B cell (primary cell): ENCODE results near the gene STX2. TPM values are rescaled to one million over a fixed set of nuclear protein-coding genes. Genes with fewer than 3 reads are reported as not detected.

ENCODE experiments used
- ATAC-seq: fragments of 200-7000 bp; cut with Tn5 transposase; one replicate; pipeline ENCODE4 v1.10.0; 2021; ENCODE audit warnings: low read depth, mild to moderate bottlenecking, moderate number of reproducible peaks, moderate library complexity
- CTCF ChIA-PET: fragments of 350-600 bp; sonication (Branson Sonifier 250); formaldehyde crosslinking; loops from one replicate; lab custom pipeline; 2021; ENCODE audit warnings: antibody characterized with exemption, inconsistent platforms; lab: Charles Lee
- POLR2A ChIA-PET: fragments of 350-600 bp; sonication (Branson Sonifier 250); formaldehyde crosslinking; loops from one replicate; lab custom pipeline; 2021; ENCODE audit warnings: antibody characterized with exemption; lab: Charles Lee
- DNase-seq: peaks from one replicate; pipeline ENCODE4 v3.0.0; 2013
- H2AFZ ChIP-seq: 2 replicates; pipeline ENCODE4 v1.6.1; 2012; ENCODE audit warnings: mild to moderate bottlenecking, low read depth, low read length; ENCODE audit not compliant: insufficient read depth, poor library complexity, severe bottlenecking
- H3K27ac ChIP-seq, 2 donors: 1 replicate in 1 of 2; 2 replicates in 1 of 2; pipeline ENCODE4 v1.5.1; 2012 to 2013; ENCODE audit warnings: low read length in 2 of 2, mild to moderate bottlenecking in 2 of 2, moderate library complexity in 1 of 2
- H3K27me3 ChIP-seq, 4 experiments: fragments of 200-600 bp in 1 of 4; sonication (generic) in 1 of 4; replicated peaks in 1 of 4; 1 replicate in 2 of 4; 2 replicates in 2 of 4; pipeline versions ENCODE4 v1.6.1 to v1.7.0; 2013 to 2016; ENCODE audit warnings: low read length in 3 of 4, mild to moderate bottlenecking in 2 of 4, mixed read lengths in 1 of 4, moderate library complexity in 1 of 4; ENCODE audit not compliant: insufficient read depth in 4 of 4, control insufficient read depth in 3 of 4; ENCODE audit errors: control extremely low read depth in 1 of 4
- H3K36me3 ChIP-seq, 2 experiments: replicated peaks in 1 of 2; 1 replicate in 1 of 2; 2 replicates in 1 of 2; pipeline versions ENCODE4 v1.6.1 to v1.7.1; 2013; ENCODE audit warnings: low read length in 1 of 2; ENCODE audit not compliant: insufficient read depth in 2 of 2, control insufficient read depth in 1 of 2; ENCODE audit errors: control extremely low read depth in 1 of 2, extremely low read depth in 1 of 2
- H3K4me1 ChIP-seq, 2 donors: fragments of 200-600 bp in 1 of 2; sonication (generic) in 1 of 2; 1 replicate in 1 of 2; 2 replicates in 1 of 2; pipeline versions ENCODE4 v1.5.1 to v1.6.1; 2013 to 2017; ENCODE audit warnings: low read length in 2 of 2; ENCODE audit not compliant: control insufficient read depth in 2 of 2, insufficient read depth in 2 of 2
- H3K4me2 ChIP-seq: replicated peaks from 2 replicates; pipeline ENCODE3; 2012; ENCODE audit warnings: mild to moderate bottlenecking, low read depth, low read length; ENCODE audit not compliant: poor library complexity, severe bottlenecking
- H3K4me3 ChIP-seq, 5 experiments: fragments of 200-600 bp in 1 of 5; sonication (generic) in 1 of 5; 1 replicate in 3 of 5; 2 replicates in 2 of 5; pipeline versions ENCODE4 v1.5.1 to v1.7.0; 2011 to 2016; ENCODE audit warnings: low read length in 4 of 5, mild to moderate bottlenecking in 4 of 5, low read depth in 2 of 5, control low read depth in 1 of 5, moderate library complexity in 1 of 5; ENCODE audit not compliant: insufficient read depth in 1 of 5; ENCODE audit errors: control extremely low read depth in 1 of 5, extremely low read depth in 1 of 5
- H3K79me2 ChIP-seq: fragments of 200-600 bp; sonication (generic); one replicate; pipeline ENCODE4 v1.6.0; 2016; ENCODE audit warnings: low read length; ENCODE audit not compliant: control insufficient read depth, insufficient read depth
- H3K9ac ChIP-seq: fragments of 200-600 bp; sonication (generic); 2 replicates; pipeline ENCODE4 v1.6.1; 2017; ENCODE audit warnings: mild to moderate bottlenecking, low read length, moderate library complexity
- H3K9me3 ChIP-seq, 3 donors: one replicate each; pipeline versions ENCODE4 v1.6.1 to v1.7.1; 2013; ENCODE audit warnings: low read length in 2 of 3; ENCODE audit not compliant: control insufficient read depth in 2 of 3, insufficient read depth in 1 of 3; ENCODE audit errors: control extremely low read depth in 1 of 3
- H4K20me1 ChIP-seq: 2 replicates; pipeline ENCODE4 v1.6.0; 2012; ENCODE audit warnings: mild to moderate bottlenecking, low read length; ENCODE audit not compliant: insufficient read depth, control insufficient read depth, poor library complexity, severe bottlenecking
- H3K27ac Mint-ChIP-seq: one replicate; pipeline ENCODE4 v1.8.0; 2021; ENCODE audit warnings: mixed read lengths
- H3K27me3 Mint-ChIP-seq: one replicate; pipeline ENCODE4 v1.8.0; 2021; ENCODE audit warnings: mixed read lengths
- H3K4me1 Mint-ChIP-seq: one replicate; pipeline ENCODE4 v1.8.0; 2021; ENCODE audit warnings: mixed read lengths
- H3K4me3 Mint-ChIP-seq: one replicate; pipeline ENCODE4 v1.8.0; 2021; ENCODE audit warnings: mixed read lengths
- H3K9me3 Mint-ChIP-seq: one replicate; pipeline ENCODE4 v1.8.0; 2022; ENCODE audit warnings: mixed read lengths; ENCODE audit not compliant: insufficient read depth
- EZH2 ChIP-seq: IDR thresholded peaks from 2 replicates; pipeline ENCODE4 v1.6.1; 2012; ENCODE audit warnings: borderline replicate concordance, low read depth, mild to moderate bottlenecking, moderate library complexity, low read length; ENCODE audit not compliant: insufficient read depth, poor library complexity, severe bottlenecking
- WGBS: methylation state at CpG from one replicate; pipeline ENCODE4 v1.1.5; 2013; ENCODE audit warnings: missing lambda C conversion rate; ENCODE audit not compliant: insufficient coverage; 5-methylcytosine and 5-hydroxymethylcytosine counted together
- intact Hi-C: fragments of 100-400 bp; cut with micrococcal nuclease; formaldehyde crosslinking; loops from one replicate; pipeline ENCODE4 v1.10.0; 2022
- polyA plus RNA-seq: library from polyadenylated mRNA; depleted of rRNA; stranded (reverse); fragments of >200 nt; gene quantifications from 2 replicates; pipeline ENCODE4 v1.2.3, GENCODE V29; 2012
- total RNA-seq, 2 donors: library from RNA; stranded (reverse); fragments of 120-200 nt in 1 of 2; gene quantifications; 1 replicate in 1 of 2; 2 replicates in 1 of 2; pipeline versions ENCODE4 v1.2.3 to v1.2.4, GENCODE V29; 2013 to 2022
- TF ChIP-seq, protein P1 (sequence below): fragments of 200-600 bp; IDR thresholded peaks from one replicate; pipeline ENCODE4 v1.8.0; 2022; ENCODE audit warnings: antibody characterized with exemption, mild to moderate bottlenecking

STX2 gene
- total and polyA plus RNA-seq, 2 donors (not counting 1 experiment from before 2014, with no cell fraction given), result 12.7 to 19.8 TPM

DNA sequence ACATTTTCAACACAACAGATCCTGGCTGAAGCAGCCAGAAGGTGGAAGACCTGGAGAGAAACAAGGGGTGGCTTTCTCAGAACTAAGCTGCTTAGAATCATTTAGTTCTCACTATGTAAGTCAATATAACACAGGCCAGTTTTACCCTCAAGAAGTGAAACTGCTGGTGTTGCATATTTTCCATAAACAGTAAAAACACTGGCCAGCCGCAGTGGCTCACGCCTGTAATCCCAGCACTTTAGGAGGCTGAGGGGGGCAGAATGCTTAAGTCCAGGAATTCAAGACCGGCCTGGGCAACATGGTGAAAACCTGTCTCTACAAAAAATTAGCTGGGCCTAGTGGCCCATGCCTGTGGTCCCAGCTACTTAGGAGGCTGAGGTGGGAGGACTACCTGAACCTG lies 11.6 kb downstream of the STX2 start:
- no peak overlapping the region for H3K4me2 ChIP-seq
- Mint-ChIP-seq H3K27ac (no peak overlapping the region), H3K27me3 (no peaks in the 10 kb centered on the region), H3K9me3 (no peaks in the 10 kb centered on the region), H3K4me3 (no peak overlapping the region), H3K4me1 (peaks cover 14% of the 10 kb centered on the region)
- H3K9me3 ChIP-seq, result peaks cover 0 to 4% (median 0%) of the 10 kb centered on the region in 3 donors
- ATAC-seq (no peak), DNase-seq (no peak)
- 96% methylated on average over 3 of the region's 3 CpGs for WGBS
- no peak overlapping the region for H3K4me3 ChIP-seq
- ChIA-PET CTCF (interaction anchor here (1.2 to 1.8 kb wide), 2 partner anchors 10 to 11 kb away, joined by 3 to 6 read pairs; no protein-coding TSS in a partner anchor), POLR2A (no interaction called here)
- H3K27me3 ChIP-seq, result no peaks in the 10 kb centered on the region
- peaks cover 1% of the 10 kb centered on the region for H3K79me2 ChIP-seq
- no peak overlapping the region for H3K9ac ChIP-seq
- H3K27ac ChIP-seq, result no peak overlapping the region
- H3K36me3 ChIP-seq, result no peaks in the 10 kb centered on the region
- H4K20me1 ChIP-seq, result no peaks in the 10 kb centered on the region
- H3K4me1 ChIP-seq, result peaks cover 0 to 5% of the 10 kb centered on the region in 2 donors
- intact Hi-C loops, result no loop called here
- H2AFZ ChIP-seq, result no peak overlapping the region
- no peak for TF ChIP-seq EZH2
- TF ChIP-seq, protein P1, sequence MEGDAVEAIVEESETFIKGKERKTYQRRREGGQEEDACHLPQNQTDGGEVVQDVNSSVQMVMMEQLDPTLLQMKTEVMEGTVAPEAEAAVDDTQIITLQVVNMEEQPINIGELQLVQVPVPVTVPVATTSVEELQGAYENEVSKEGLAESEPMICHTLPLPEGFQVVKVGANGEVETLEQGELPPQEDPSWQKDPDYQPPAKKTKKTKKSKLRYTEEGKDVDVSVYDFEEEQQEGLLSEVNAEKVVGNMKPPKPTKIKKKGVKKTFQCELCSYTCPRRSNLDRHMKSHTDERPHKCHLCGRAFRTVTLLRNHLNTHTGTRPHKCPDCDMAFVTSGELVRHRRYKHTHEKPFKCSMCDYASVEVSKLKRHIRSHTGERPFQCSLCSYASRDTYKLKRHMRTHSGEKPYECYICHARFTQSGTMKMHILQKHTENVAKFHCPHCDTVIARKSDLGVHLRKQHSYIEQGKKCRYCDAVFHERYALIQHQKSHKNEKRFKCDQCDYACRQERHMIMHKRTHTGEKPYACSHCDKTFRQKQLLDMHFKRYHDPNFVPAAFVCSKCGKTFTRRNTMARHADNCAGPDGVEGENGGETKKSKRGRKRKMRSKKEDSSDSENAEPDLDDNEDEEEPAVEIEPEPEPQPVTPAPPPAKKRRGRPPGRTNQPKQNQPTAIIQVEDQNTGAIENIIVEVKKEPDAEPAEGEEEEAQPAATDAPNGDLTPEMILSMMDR, result no peak

DNA sequence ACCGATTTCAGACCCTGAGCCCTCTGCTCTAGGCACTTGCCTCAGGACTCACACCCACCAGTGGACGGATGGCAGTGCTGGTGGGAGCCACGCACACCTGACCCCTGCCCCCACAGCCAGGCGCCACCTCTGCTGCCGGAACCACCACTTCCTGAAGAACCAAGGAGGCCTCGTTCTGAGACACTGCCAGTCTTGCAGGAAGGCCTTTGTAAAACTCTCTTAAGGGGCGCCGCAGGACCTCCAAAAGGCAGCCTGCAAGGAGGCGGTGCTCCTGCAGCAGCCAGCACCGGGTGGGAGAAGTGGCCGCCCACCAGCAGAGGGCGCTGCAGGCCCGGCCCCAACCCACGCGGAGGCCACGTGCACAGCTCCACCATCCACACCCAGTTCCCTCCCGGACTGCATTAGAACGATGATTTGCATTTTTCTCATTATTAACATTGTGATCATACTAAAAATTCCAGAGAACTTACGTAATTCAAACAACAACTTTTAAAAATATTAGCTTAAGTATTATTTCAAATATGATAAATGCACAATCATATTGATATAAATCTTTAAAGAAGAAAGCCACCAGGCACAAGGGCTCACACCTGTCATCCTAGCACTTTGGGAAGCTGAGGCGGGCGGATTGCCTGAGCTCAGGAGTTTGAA lies 12.8 kb downstream of the STX2 start:
- H3K27ac Mint-ChIP-seq, result no peak overlapping the region
- Histone ChIP-seq H2AFZ (no peak overlapping the region), H4K20me1 (no peaks in the 10 kb centered on the region), H3K27ac (no peak overlapping the region), H3K79me2 (no peaks in the 10 kb centered on the region), H3K4me1 (peaks cover 0 to 5% of the 10 kb centered on the region in 2 donors), H3K4me2 (no peak overlapping the region), H3K9me3 (peaks cover 0 to 4% (median 0%) of the 10 kb centered on the region in 3 donors), H3K9ac (no peak overlapping the region), H3K4me3 (no peak overlapping the region), H3K27me3 (no peaks in the 10 kb centered on the region), H3K36me3 (peaks cover 0 to 2% of the 10 kb centered on the region in 2 experiments)
- 71% methylated on average over 16 of the region's 21 CpGs for WGBS
- ATAC-seq, result peak; percentile 31
- intact Hi-C loops, result no loop called here
- H3K4me3 Mint-ChIP-seq, result no peak overlapping the region
- H3K27me3 Mint-ChIP-seq, result no peaks in the 10 kb centered on the region
- TF ChIP-seq, protein P1, result peak; percentile 75
- no peak for TF ChIP-seq EZH2
- peak; percentile 48 for DNase-seq
- H3K9me3 Mint-ChIP-seq, result no peaks in the 10 kb centered on the region
- CTCF ChIA-PET, result interaction anchor here (1.2 to 2.6 kb wide), 4 partner anchors 10 to 308 kb away, joined by 3 to 19 read pairs (median 4); no protein-coding TSS in a partner anchor
- POLR2A ChIA-PET, result no interaction called here
- H3K4me1 Mint-ChIP-seq, result peaks cover 12% of the 10 kb centered on the region
